ENCODE results near the gene FAM131A. TPM values are rescaled to one million over a fixed set of nuclear protein-coding genes. Genes with fewer than 3 reads are reported as not detected.
A peak's percentile ranks its signal among the peaks of the same experiment; 100 is the strongest.
"Not testable (repeated sequence)": the region's sequence is repeated elsewhere in the genome, so short reads cannot be mapped to it uniquely, and the experiment has no call there.

Gene FAM131A
- total RNA-seq, 1 donor from 2014 or later = 13.9 TPM

DNA sequence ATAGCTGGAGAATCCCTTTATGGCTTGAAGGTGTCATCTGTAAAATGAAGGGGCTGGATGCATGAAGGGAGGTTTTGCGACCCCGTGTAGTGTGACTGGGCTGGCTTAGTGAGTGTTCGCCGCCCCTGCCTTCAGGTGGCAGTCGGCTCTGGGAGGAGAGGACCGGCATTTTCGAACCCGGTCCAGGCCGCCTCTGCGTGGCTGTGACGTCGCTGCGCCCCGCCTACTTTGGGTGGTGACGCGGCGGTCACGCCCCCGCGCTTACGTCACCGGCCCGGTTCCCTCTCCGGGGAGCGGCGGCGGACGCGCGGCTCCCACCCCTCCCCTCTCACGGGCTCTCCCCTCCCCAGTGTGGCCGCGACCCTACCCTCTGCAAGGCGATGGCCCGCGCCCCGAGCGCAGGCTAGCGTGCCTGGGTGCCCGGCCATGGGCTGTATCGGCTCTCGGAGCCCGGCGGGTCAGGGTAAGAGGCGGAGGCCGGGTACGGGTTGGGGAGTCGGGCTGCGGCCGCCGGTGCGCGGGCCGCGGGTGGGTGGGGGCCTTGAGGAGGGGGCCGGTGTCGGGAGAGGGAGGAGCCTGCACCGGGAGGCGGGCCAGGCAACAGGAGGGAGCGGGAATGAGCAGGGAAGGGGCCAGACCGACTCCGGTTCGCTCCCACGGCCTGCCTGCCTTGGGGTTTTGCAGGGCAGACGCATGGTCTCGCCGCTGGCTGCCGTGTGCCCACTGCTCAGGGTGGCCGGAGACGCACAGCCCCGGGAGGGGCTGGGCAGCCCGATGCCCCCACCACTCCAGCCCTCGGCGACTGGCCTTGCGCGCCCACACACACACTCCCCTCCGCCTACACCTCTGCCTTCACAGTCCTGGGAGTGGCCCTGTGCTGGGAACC lies 1.5 kb upstream of the FAM131A start:
- H3K27me3 Mint-ChIP-seq (ENCODE audit: low read depth) = no peaks in the 10 kb centered on the region
- intact Hi-C loops (cut with micrococcal nuclease) = loop anchor here (2.0 kb wide), 2 partner anchors 21 to 37 kb away; partner anchors contain the start of genes EIF4G1 and PSMD2
- H3K36me3 Mint-ChIP-seq (ENCODE audit: low read depth) = peaks cover 45% of the 10 kb centered on the region
- H3K9me3 Mint-ChIP-seq = no peaks in the 10 kb centered on the region
- H3K4me1 Mint-ChIP-seq (ENCODE audit: low read depth) = peaks cover 54% of the 10 kb centered on the region
- DNase-seq (ENCODE audit: low spot score) = peak; percentile 81
- H3K27ac Mint-ChIP-seq = peak overlapping the region; percentile 87
- H3K4me3 Mint-ChIP-seq (ENCODE audit: low read depth) = peak overlapping the region; percentile 88

DNA sequence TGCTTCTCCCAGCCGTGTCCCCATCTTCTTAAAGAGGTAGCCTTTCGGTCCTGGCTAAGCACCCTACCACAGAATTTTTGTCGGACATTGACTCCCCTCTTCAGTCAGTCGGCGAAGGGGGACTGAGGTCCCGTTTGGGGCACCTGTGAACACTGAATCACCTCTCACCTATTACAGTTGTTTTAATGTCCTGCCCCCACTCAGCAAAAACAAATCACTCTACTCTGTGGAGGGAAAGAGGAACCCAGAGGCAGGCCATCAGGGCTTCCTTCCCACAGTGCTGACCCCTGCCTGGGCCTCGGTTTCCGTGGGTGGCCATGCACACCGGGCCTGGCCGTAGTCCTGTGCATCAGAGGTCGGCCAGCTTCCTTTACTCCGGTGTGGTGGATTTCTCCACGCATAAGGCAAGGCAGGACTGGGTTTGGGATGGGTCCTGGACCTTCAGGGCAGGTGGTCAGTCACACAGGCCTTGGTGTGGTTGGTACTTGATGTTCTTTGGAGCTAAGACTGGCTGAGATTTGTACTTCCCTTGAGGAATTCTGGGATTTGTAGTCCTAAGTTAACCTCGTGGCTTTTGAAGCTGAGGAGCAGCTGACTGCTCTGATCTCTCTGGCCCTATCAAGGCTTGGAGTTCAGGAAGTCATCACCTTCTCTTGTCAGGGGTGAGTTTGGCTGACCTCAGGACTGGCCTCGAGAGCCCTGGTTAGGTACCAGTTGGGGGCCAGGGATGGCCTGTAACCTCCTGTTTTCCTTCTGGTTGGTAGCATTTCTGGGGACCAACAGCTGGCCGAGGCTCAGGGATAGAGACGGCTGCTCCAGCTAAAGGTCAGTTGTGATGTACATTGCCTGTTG lies 627 bp upstream of the FAM131A start:
- peaks cover 54% of the 10 kb centered on the region for H3K4me1 Mint-ChIP-seq (ENCODE audit: low read depth)
- H3K4me3 Mint-ChIP-seq (ENCODE audit: low read depth) = peak overlapping the region; percentile 88
- DNase-seq (ENCODE audit: low spot score) = no peak
- no peaks in the 10 kb centered on the region for H3K9me3 Mint-ChIP-seq
- H3K36me3 Mint-ChIP-seq (ENCODE audit: low read depth) = peaks cover 36% of the 10 kb centered on the region
- no peaks in the 10 kb centered on the region for H3K27me3 Mint-ChIP-seq (ENCODE audit: low read depth)
- peak overlapping the region; percentile 87 for H3K27ac Mint-ChIP-seq
- intact Hi-C loops (cut with micrococcal nuclease) = no loop called here

GRCh38 chr3:184337981-184338380 lies 581 bp downstream of the FAM131A start:
- intact Hi-C loops (cut with micrococcal nuclease) = no loop called here
- DNase-seq (ENCODE audit: low spot score) = no peak
- Mint-ChIP-seq H3K27me3 (ENCODE audit: low read depth) (no peaks in the 10 kb centered on the region), H3K36me3 (ENCODE audit: low read depth) (peaks cover 24% of the 10 kb centered on the region), H3K4me1 (ENCODE audit: low read depth) (peaks cover 45% of the 10 kb centered on the region), H3K9me3 (no peaks in the 10 kb centered on the region), H3K27ac (peak overlapping the region; percentile 21), H3K4me3 (ENCODE audit: low read depth) (peak overlapping the region; percentile 9)

DNA sequence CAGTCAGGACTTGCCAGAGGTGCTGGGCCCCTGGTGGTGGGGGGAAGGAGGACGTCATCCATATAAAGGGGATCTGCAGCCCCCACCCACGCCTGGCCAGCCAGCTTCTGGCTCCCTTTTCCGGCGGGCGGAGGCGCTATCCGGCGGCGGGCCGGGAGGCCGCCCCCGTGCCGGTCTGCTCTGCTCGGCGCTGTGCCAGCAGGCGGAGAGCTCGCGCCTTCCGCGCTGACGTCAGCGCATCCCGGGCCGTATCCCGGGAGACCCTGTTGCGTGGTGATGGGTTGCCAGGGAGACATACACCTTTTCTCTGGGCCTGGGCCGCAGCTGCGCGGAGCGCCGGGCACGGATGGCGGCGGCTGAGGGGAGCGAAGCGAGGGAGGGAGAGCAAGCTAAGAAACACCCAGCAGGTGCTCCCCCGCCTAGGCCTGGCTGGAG lies 1.1 kb downstream of the FAM131A start:
- peak overlapping the region; percentile 9 for H3K4me3 Mint-ChIP-seq (ENCODE audit: low read depth)
- intact Hi-C loops (cut with micrococcal nuclease) = no loop called here
- peaks cover 39% of the 10 kb centered on the region for H3K4me1 Mint-ChIP-seq (ENCODE audit: low read depth)
- peaks cover 19% of the 10 kb centered on the region for H3K36me3 Mint-ChIP-seq (ENCODE audit: low read depth)
- no peaks in the 10 kb centered on the region for H3K9me3 Mint-ChIP-seq
- H3K27me3 Mint-ChIP-seq (ENCODE audit: low read depth) = no peaks in the 10 kb centered on the region
- H3K27ac Mint-ChIP-seq = no peak overlapping the region
- no peak for DNase-seq (ENCODE audit: low spot score)

GRCh38 chr3:184339001-184339400 lies 1.6 kb downstream of the FAM131A start:
- Mint-ChIP-seq H3K4me1 (ENCODE audit: low read depth) (peaks cover 34% of the 10 kb centered on the region), H3K4me3 (ENCODE audit: low read depth) (no peak overlapping the region), H3K27me3 (ENCODE audit: low read depth) (no peaks in the 10 kb centered on the region), H3K27ac (peak overlapping the region; percentile 2), H3K36me3 (ENCODE audit: low read depth) (peaks cover 14% of the 10 kb centered on the region), H3K9me3 (no peaks in the 10 kb centered on the region)
- intact Hi-C loops (cut with micrococcal nuclease) = no loop called here
- DNase-seq (ENCODE audit: low spot score) = no peak

GRCh38 chr3:184339451-184340135 lies 2.2 kb downstream of the FAM131A start:
- not testable (repeated sequence) for H3K4me3 Mint-ChIP-seq (ENCODE audit: low read depth); H3K27ac Mint-ChIP-seq

DNA sequence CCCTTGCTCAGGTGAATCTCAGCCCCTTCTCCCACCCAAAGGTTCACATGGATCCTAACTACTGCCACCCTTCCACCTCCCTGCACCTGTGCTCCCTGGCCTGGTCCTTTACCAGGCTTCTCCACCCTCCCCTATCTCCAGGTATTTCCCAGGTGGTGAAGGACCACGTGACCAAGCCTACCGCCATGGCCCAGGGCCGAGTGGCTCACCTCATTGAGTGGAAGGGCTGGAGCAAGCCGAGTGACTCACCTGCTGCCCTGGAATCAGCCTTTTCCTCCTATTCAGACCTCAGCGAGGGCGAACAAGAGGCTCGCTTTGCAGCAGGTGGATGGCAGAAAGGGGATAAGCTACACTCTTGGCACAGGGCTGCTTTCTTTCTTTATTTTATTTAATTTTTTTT lies 4.5 kb downstream of the FAM131A start:
- Mint-ChIP-seq H3K27me3 (ENCODE audit: low read depth) (no peaks in the 10 kb centered on the region), H3K4me1 (ENCODE audit: low read depth) (peaks cover 15% of the 10 kb centered on the region), H3K4me3 (ENCODE audit: low read depth) (no peak overlapping the region), H3K9me3 (no peaks in the 10 kb centered on the region), H3K36me3 (ENCODE audit: low read depth) (peaks cover 10% of the 10 kb centered on the region), H3K27ac (no peak overlapping the region)
- DNase-seq (ENCODE audit: low spot score) = no peak
- intact Hi-C loops (cut with micrococcal nuclease) = no loop called here

More at GRCh38 chr3:184339451-184340135, 2.2 kb downstream of the FAM131A start:
- H3K4me1 Mint-ChIP-seq (ENCODE audit: low read depth) = peaks cover 28% of the 10 kb centered on the region
- H3K36me3 Mint-ChIP-seq (ENCODE audit: low read depth); H3K27me3 Mint-ChIP-seq (ENCODE audit: low read depth); intact Hi-C loops (cut with micrococcal nuclease); H3K9me3 Mint-ChIP-seq; DNase-seq (ENCODE audit: low spot score): not testable (repeated sequence)

GRCh38 chr3:184343200-184343876 lies 5.9 kb downstream of the FAM131A start:
- Mint-ChIP-seq H3K27me3 (ENCODE audit: low read depth) (no peaks in the 10 kb centered on the region), H3K36me3 (ENCODE audit: low read depth) (peaks cover 3% of the 10 kb centered on the region), H3K27ac (no peak overlapping the region), H3K4me1 (ENCODE audit: low read depth) (peaks cover 10% of the 10 kb centered on the region), H3K9me3 (no peaks in the 10 kb centered on the region), H3K4me3 (ENCODE audit: low read depth) (no peak overlapping the region)
- intact Hi-C loops (cut with micrococcal nuclease) = no loop called here
- no peak for DNase-seq (ENCODE audit: low spot score)

DNA sequence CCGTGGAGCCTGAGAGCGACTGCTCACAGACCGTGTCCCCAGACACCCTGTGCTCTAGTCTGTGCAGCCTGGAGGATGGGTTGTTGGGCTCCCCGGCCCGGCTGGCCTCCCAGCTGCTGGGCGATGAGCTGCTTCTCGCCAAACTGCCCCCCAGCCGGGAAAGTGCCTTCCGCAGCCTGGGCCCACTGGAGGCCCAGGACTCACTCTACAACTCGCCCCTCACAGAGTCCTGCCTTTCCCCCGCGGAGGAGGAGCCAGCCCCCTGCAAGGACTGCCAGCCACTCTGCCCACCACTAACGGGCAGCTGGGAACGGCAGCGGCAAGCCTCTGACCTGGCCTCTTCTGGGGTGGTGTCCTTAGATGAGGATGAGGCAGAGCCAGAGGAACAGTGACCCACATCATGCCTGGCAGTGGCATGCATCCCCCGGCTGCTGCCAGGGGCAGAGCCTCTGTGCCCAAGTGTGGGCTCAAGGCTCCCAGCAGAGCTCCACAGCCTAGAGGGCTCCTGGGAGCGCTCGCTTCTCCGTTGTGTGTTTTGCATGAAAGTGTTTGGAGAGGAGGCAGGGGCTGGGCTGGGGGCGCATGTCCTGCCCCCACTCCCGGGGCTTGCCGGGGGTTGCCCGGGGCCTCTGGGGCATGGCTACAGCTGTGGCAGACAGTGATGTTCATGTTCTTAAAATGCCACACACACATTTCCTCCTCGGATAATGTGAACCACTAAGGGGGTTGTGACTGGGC lies 7.3 kb downstream of the FAM131A start:
- no peaks in the 10 kb centered on the region for H3K27me3 Mint-ChIP-seq (ENCODE audit: low read depth)
- intact Hi-C loops (cut with micrococcal nuclease) = no loop called here
- H3K9me3 Mint-ChIP-seq = no peaks in the 10 kb centered on the region
- H3K27ac Mint-ChIP-seq = no peak overlapping the region
- peaks cover 10% of the 10 kb centered on the region for H3K4me1 Mint-ChIP-seq (ENCODE audit: low read depth)
- H3K4me3 Mint-ChIP-seq (ENCODE audit: low read depth) = no peak overlapping the region
- no peak for DNase-seq (ENCODE audit: low spot score)
- peaks cover 3% of the 10 kb centered on the region for H3K36me3 Mint-ChIP-seq (ENCODE audit: low read depth)

- Mint-ChIP-seq H3K27ac (no peak overlapping the region), H3K36me3 (ENCODE audit: low read depth) (peaks cover 3% of the 10 kb centered on the region), H3K9me3 (no peaks in the 10 kb centered on the region), H3K4me1 (ENCODE audit: low read depth) (peaks cover 10% of the 10 kb centered on the region), H3K4me3 (ENCODE audit: low read depth) (no peak overlapping the region), H3K27me3 (ENCODE audit: low read depth) (no peaks in the 10 kb centered on the region)
- DNase-seq (ENCODE audit: low spot score) = no peak
- intact Hi-C loops (cut with micrococcal nuclease) = no loop called here
These were observed 8.1 kb downstream of the FAM131A start for GRCh38 chr3:184345317-184346144.
